IMR-90 (cell line): ENCODE measurements around the gene RBBP8NL. TPM values are rescaled to one million over a fixed set of nuclear protein-coding genes. Genes with fewer than 3 reads are reported as not detected.

Source experiments
- ATAC-seq: fragments of 200-7000 bp; cut with Tn5 transposase; 2 replicates; pipeline ENCODE4 v1.9.1; 2020; ENCODE audit warnings: low read depth, mild to moderate bottlenecking, moderate library complexity
- BruUV-seq: library from RNA; stranded (reverse); fragments of 400-500 nt; replicated peaks from 2 replicates; lab custom pipeline; 2021; lab: Mats Ljungman, UMichigan
- CTCF ChIA-PET: fragments of 300-600 bp; formaldehyde crosslinking; extraction: SDS; loops from one replicate; lab custom pipeline; 2021; ENCODE audit warnings: antibody characterized with exemption; lab: Yijun Ruan, JAX
- POLR2A ChIA-PET: fragments of 300-600 bp; sonication (Branson Sonifier 250); formaldehyde crosslinking; loops from one replicate; lab custom pipeline; 2022; ENCODE audit warnings: antibody characterized with exemption; ENCODE audit not compliant: unreplicated experiment; lab: Charles Lee
- DNase-seq: peaks from one replicate; pipeline ENCODE4 v3.0.0; 2013
- H2AFZ ChIP-seq: replicated peaks from 2 replicates; pipeline ENCODE3; 2013; ENCODE audit warnings: low read length, mild to moderate bottlenecking; ENCODE audit not compliant: poor library complexity
- H2AK5ac ChIP-seq: 2 replicates; pipeline ENCODE4 v1.6.1; 2013; ENCODE audit warnings: low read depth, low read length, inconsistent platforms
- H2AK9ac ChIP-seq: replicated peaks from 2 replicates; pipeline ENCODE3; 2013; ENCODE audit warnings: mild to moderate bottlenecking, low read depth, low read length, moderate library complexity; ENCODE audit not compliant: poor library complexity
- H2BK120ac ChIP-seq: 2 replicates; pipeline ENCODE4 v1.6.1; 2013; ENCODE audit warnings: low read depth, low read length, inconsistent platforms
- H2BK15ac ChIP-seq: 3 replicates; pipeline ENCODE4 v1.6.1; 2013; ENCODE audit warnings: low read depth, low read length, inconsistent platforms
- H2BK20ac ChIP-seq: 2 replicates; pipeline ENCODE4 v1.6.1; 2013; ENCODE audit warnings: low read depth, mild to moderate bottlenecking, inconsistent platforms, low read length, moderate library complexity
- H2BK5ac ChIP-seq: 2 replicates; pipeline ENCODE4 v1.6.1; 2013; ENCODE audit warnings: mild to moderate bottlenecking, low read depth, low read length, inconsistent platforms; ENCODE audit not compliant: poor library complexity, severe bottlenecking
- H3K14ac ChIP-seq: replicated peaks from 2 replicates; pipeline ENCODE4 v1.6.1; 2013; ENCODE audit warnings: low read depth, low read length, inconsistent platforms
- H3K18ac ChIP-seq: 2 replicates; pipeline ENCODE4 v1.6.1; 2013; ENCODE audit warnings: low read depth, low read length, control low read depth
- H3K23ac ChIP-seq: 2 replicates; pipeline ENCODE4 v1.6.1; 2013; ENCODE audit warnings: low read depth, low read length, inconsistent platforms
- H3K27ac ChIP-seq: 2 replicates; pipeline ENCODE4 v1.5.1; 2013; ENCODE audit warnings: mild to moderate bottlenecking, control low read depth, low read length; ENCODE audit not compliant: insufficient read depth
- H3K27me3 ChIP-seq: 2 replicates; pipeline ENCODE4 v1.6.1; 2013; ENCODE audit warnings: low read length; ENCODE audit not compliant: control insufficient read depth, insufficient read depth
- H3K36me3 ChIP-seq: 2 replicates; pipeline ENCODE4 v1.6.1; 2013; ENCODE audit warnings: low read length, mixed read lengths; ENCODE audit not compliant: control insufficient read depth, insufficient read depth
- H3K4ac ChIP-seq: 2 replicates; pipeline ENCODE4 v1.6.1; 2013; ENCODE audit warnings: low read depth, low read length, inconsistent platforms
- H3K4me1 ChIP-seq: 2 replicates; pipeline ENCODE4 v1.6.1; 2013; ENCODE audit warnings: low read length, mixed read lengths; ENCODE audit not compliant: control insufficient read depth, insufficient read depth
- H3K4me2 ChIP-seq: 2 replicates; pipeline ENCODE4 v1.6.1; 2013; ENCODE audit warnings: low read depth, mild to moderate bottlenecking, control low read depth, low read length, moderate library complexity
- H3K4me3 ChIP-seq: 2 replicates; pipeline ENCODE4 v1.5.1; 2013; ENCODE audit warnings: low read depth, mild to moderate bottlenecking, control low read depth, low read length, moderate library complexity; ENCODE audit not compliant: insufficient read depth
- H3K56ac ChIP-seq: 2 replicates; pipeline ENCODE4 v1.6.1; 2013; ENCODE audit warnings: low read length, inconsistent platforms; ENCODE audit not compliant: insufficient read depth; ENCODE audit errors: extremely low read depth
- H3K79me1 ChIP-seq, 2 experiments: 2 replicates each; pipeline ENCODE4 v1.6.1; 2013; ENCODE audit warnings: low read length in 2 of 2, inconsistent platforms in 1 of 2, low read depth in 1 of 2
- H3K9ac ChIP-seq: 2 replicates; pipeline ENCODE4 v1.6.1; 2013; ENCODE audit warnings: low read depth, low read length, control low read depth
- H3K9me1 ChIP-seq: 2 replicates; pipeline ENCODE4 v1.6.1; 2013; ENCODE audit warnings: low read length, inconsistent platforms; ENCODE audit not compliant: insufficient read depth
- H3K9me3 ChIP-seq: 2 replicates; pipeline ENCODE4 v1.6.1; 2013; ENCODE audit warnings: low read length; ENCODE audit not compliant: control insufficient read depth, insufficient read depth
- H4K20me1 ChIP-seq: 2 replicates; pipeline ENCODE4 v1.6.1; 2013; ENCODE audit warnings: low read length, inconsistent platforms; ENCODE audit not compliant: insufficient read depth
- H4K5ac ChIP-seq: 2 replicates; pipeline ENCODE4 v1.6.1; 2013; ENCODE audit warnings: mild to moderate bottlenecking, low read depth, low read length, control low read depth
- H4K8ac ChIP-seq, 2 experiments: 2 replicates each; pipeline ENCODE4 v1.6.1; 2013; ENCODE audit warnings: low read depth in 2 of 2, low read length in 2 of 2, control low read depth in 1 of 2, inconsistent platforms in 1 of 2
- H4K91ac ChIP-seq: 2 replicates; pipeline ENCODE4 v1.6.1; 2013; ENCODE audit warnings: low read depth, low read length, inconsistent platforms; ENCODE audit not compliant: insufficient read depth
- BHLHE40 ChIP-seq: fragments of 150-350 bp; IDR thresholded peaks from 2 replicates; pipeline ENCODE4 v1.6.1; 2016; ENCODE audit warnings: mild to moderate bottlenecking, low read depth, low read length
- CEBPB ChIP-seq: IDR thresholded peaks from 2 replicates; pipeline ENCODE4 v1.6.1; 2012; ENCODE audit warnings: low read depth, low read length, improper control_type of control experiment
- CHD1 ChIP-seq: IDR thresholded peaks from 2 replicates; pipeline ENCODE4 v1.6.1; 2012; ENCODE audit warnings: low read depth, low read length, improper control_type of control experiment
- FOS ChIP-seq: fragments of 150-350 bp; IDR thresholded peaks from 2 replicates; pipeline ENCODE4 v1.6.1; 2016; ENCODE audit warnings: low read depth, low read length
- MAFK ChIP-seq: IDR thresholded peaks from 2 replicates; pipeline ENCODE4 v1.6.1; 2012; ENCODE audit warnings: low read depth, low read length, improper control_type of control experiment
- MAZ ChIP-seq: IDR thresholded peaks from 2 replicates; pipeline ENCODE4 v1.6.1; 2012; ENCODE audit warnings: low read depth, mild to moderate bottlenecking, low read length, improper control_type of control experiment, moderate library complexity, borderline replicate concordance
- MXI1 ChIP-seq: IDR thresholded peaks from 2 replicates; pipeline ENCODE4 v1.6.1; 2012; ENCODE audit warnings: low read depth, mild to moderate bottlenecking, low read length, moderate library complexity, borderline replicate concordance
- POLR2A ChIP-seq: IDR thresholded peaks from 2 replicates; pipeline ENCODE4 v1.6.1; 2012; ENCODE audit warnings: mild to moderate bottlenecking, low read depth, low read length
- RAD21 ChIP-seq: IDR thresholded peaks from 2 replicates; pipeline ENCODE4 v1.6.1; 2012; ENCODE audit warnings: low read length, improper control_type of control experiment
- RCOR1 ChIP-seq: IDR thresholded peaks from 2 replicates; pipeline ENCODE4 v1.6.1; 2012; ENCODE audit warnings: mild to moderate bottlenecking, low read length, improper control_type of control experiment; ENCODE audit not compliant: insufficient replicate concordance
- RFX5 ChIP-seq: IDR thresholded peaks from 2 replicates; pipeline ENCODE4 v1.8.0; 2012; ENCODE audit warnings: low read depth, mild to moderate bottlenecking, low read length, moderate library complexity
- SMC3 ChIP-seq: fragments of 150-350 bp; IDR thresholded peaks from 2 replicates; pipeline ENCODE4 v1.6.1; 2016; ENCODE audit warnings: low read depth, mild to moderate bottlenecking, antibody characterized with exemption, low read length, moderate library complexity
- WGBS, 2 experiments: methylation state at CpG; one replicate each; pipeline versions ENCODE4 v1.1.5 to v1.1.7; 2013; ENCODE audit warnings: missing lambda C conversion rate in 2 of 2; ENCODE audit not compliant: insufficient read length in 1 of 2; ENCODE audit errors: extremely low coverage in 2 of 2; 5-methylcytosine and 5-hydroxymethylcytosine counted together
- dilution Hi-C: fragments of 300-500 bp; cut with HindIII; formaldehyde crosslinking; loops from one replicate; pipeline ENCODE4 v1.14.3; 2018; ENCODE audit warnings: low sequenced_read_pairs; ENCODE audit not compliant: unreplicated experiment
- in situ Hi-C: fragments of 300-500 bp; cut with MboI; formaldehyde crosslinking; loops from 3 replicates; pipeline ENCODE4 v1.14.3; 2019; ENCODE audit warnings: low sequenced_read_pairs, inconsistent platforms, mixed read lengths
- intact Hi-C: fragments of 100-400 bp; cut with micrococcal nuclease; formaldehyde crosslinking; loops from 2 replicates; pipeline ENCODE4 v1.10.0; 2022
- polyA plus RNA-seq, 3 experiments: library from polyadenylated mRNA; depleted of rRNA; stranded (reverse); fragments of >200 nt; gene quantifications; 2 replicates each; pipeline ENCODE4 v1.2.3, GENCODE V29; 2012; ENCODE audit warnings: low replicate concordance in 1 of 3
- total RNA-seq: library from RNA; depleted of rRNA; stranded (reverse); fragments of >200 nt; gene quantifications from 2 replicates; pipeline ENCODE4 v1.2.3, GENCODE V29; 2012
- TF ChIP-seq, protein P1 (sequence below): fragments of 150-350 bp; IDR thresholded peaks from 2 replicates; pipeline ENCODE4 v1.6.1; 2017; ENCODE audit warnings: mild to moderate bottlenecking, antibody characterized with exemption, low read length, low read depth
- TF ChIP-seq, protein P2 (sequence below): fragments of 150-350 bp; IDR thresholded peaks from 2 replicates; pipeline ENCODE4 v1.6.1; 2016; ENCODE audit warnings: low read depth, mild to moderate bottlenecking, low read length, moderate library complexity, borderline replicate concordance

Gene RBBP8NL
- total and polyA plus RNA-seq, 2 of the 4 experiments (the other 2 are of a cell fraction) = not detected

DNA sequence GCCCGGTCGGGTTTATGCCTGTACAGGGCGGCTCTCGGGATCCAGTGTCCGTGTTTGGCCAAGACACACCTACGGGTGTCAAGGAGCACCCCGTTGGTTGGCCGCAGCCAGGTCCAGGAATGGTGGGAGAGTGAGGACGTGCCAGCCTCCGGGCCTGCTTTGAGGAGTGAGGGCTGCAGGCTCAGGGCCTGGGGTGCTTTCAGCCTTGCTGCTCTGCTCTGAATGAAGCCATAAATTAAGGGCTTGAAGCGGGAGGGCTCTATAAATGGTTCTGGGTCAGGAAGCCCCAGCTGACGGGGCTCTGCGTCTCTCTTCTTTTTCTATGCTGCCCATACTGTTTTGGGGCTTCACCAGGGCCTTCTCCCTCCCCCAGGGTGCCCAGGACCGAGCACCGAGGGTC, 33.3 kb upstream of the RBBP8NL start:
- Histone ChIP-seq H2AK9ac (no peak overlapping the region), H3K27me3 (peaks cover 45% of the 10 kb centered on the region), H4K8ac (no peak overlapping the region), H3K14ac (no peak overlapping the region), H3K23ac (no peak overlapping the region), H3K9me3 (no peaks in the 10 kb centered on the region), H3K56ac (no peak overlapping the region), H3K4me3 (no peak overlapping the region), H2AFZ (no peak overlapping the region), H3K18ac (no peak overlapping the region), H3K9ac (no peak overlapping the region), H3K79me1 (no peaks in the 10 kb centered on the region), H3K36me3 (no peaks in the 10 kb centered on the region), H3K4me2 (no peak overlapping the region), H4K91ac (no peak overlapping the region), H3K4me1 (no peaks in the 10 kb centered on the region), H2BK20ac (no peak overlapping the region), H4K20me1 (no peaks in the 10 kb centered on the region), H2BK15ac (no peak overlapping the region), H2AK5ac (no peak overlapping the region), H3K27ac (no peak overlapping the region), H2BK5ac (no peak overlapping the region), H3K4ac (no peak overlapping the region), H3K9me1 (no peaks in the 10 kb centered on the region), H4K5ac (no peak overlapping the region), H2BK120ac (no peak overlapping the region)
- WGBS, 2 experiments = 63% methylated on average over 13 of the region's 15 CpGs; no CpG with 5 or more reads in 1 of the 2 experiments
- TF ChIP-seq MAZ (no peak), RAD21 (no peak), SMC3 (no peak), CHD1 (no peak), MXI1 (no peak), CEBPB (no peak), RFX5 (no peak), BHLHE40 (no peak), MAFK (no peak), FOS (no peak), RCOR1 (no peak), POLR2A (no peak)
- TF ChIP-seq, protein P1, sequence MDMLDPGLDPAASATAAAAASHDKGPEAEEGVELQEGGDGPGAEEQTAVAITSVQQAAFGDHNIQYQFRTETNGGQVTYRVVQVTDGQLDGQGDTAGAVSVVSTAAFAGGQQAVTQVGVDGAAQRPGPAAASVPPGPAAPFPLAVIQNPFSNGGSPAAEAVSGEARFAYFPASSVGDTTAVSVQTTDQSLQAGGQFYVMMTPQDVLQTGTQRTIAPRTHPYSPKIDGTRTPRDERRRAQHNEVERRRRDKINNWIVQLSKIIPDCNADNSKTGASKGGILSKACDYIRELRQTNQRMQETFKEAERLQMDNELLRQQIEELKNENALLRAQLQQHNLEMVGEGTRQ = no peak
- TF ChIP-seq, protein P2, sequence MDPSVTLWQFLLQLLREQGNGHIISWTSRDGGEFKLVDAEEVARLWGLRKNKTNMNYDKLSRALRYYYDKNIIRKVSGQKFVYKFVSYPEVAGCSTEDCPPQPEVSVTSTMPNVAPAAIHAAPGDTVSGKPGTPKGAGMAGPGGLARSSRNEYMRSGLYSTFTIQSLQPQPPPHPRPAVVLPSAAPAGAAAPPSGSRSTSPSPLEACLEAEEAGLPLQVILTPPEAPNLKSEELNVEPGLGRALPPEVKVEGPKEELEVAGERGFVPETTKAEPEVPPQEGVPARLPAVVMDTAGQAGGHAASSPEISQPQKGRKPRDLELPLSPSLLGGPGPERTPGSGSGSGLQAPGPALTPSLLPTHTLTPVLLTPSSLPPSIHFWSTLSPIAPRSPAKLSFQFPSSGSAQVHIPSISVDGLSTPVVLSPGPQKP = no peak
- intact Hi-C loops = no loop called here
- in situ Hi-C loops = no loop called here
- POLR2A ChIA-PET = no interaction called here
- CTCF ChIA-PET = no interaction called here
- no peak for ATAC-seq
- BruUV-seq = no TSS peak
- DNase-seq = no peak
- dilution Hi-C loops = no loop called here
